HG03575 (cell line): ENCODE results near the gene OMA1.

Experiments used
- ATAC-seq: cut with Tn5 transposase; IDR thresholded peaks from one replicate; pipeline ENCODE4 v1.9.1; 2021; ENCODE audit not compliant: unreplicated experiment, insufficient number of reproducible peaks, low FRiP score; ENCODE audit errors: extremely low read depth

OMA1 gene

DNA sequence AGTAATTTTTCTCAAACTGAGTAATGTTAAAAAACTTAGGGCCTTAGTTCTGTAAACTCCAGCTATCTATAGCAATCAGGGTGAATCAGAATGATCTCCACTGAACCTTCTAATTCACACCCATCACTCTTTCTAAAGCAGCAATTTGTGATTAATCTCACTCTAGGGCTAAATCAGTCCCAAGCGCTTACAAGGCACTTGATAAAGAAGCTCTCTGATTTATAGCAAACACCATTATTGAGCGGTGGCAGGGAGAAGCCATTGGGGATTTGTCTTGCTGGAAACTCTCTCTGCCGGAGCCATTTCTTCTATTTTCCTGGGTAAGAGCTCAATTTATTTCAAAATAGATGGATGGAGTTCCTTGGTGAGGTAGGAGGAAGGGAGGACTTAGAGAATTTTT, 77.0 kb downstream of the OMA1 start:
- ATAC-seq = no peak

DNA sequence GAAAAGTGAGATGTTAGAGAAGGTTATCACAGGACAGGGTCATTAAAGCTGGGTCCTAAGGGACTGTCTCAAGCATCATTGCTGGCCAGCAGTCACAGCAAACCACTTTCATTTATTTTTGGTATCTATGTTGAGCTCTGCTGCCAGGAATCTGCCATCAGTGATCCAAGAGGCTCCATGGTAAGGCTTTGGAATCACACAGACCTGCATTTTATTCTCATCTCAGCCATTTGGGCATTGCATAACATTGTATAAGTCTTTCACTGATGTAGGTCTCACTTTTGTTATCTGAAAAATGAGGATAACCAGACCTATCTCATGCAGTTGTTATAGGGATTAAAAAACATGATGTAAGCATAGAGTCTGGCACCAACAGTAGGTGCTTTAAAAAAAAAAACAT, 77.5 kb downstream of the OMA1 start:
- ATAC-seq = no peak

GRCh38 chr1:58468612-58469011, 77.9 kb downstream of the OMA1 start:
- ATAC-seq = no peak

GRCh38 chr1:58466630-58467241, 79.8 kb downstream of the OMA1 start:
- no peak for ATAC-seq

- no peak for ATAC-seq
These were observed 80.5 kb downstream of the OMA1 start for GRCh38 chr1:58465825-58466629.

GRCh38 chr1:58465176-58465575, 81.3 kb downstream of the OMA1 start:
- ATAC-seq = no peak

GRCh38 chr1:58460469-58460868, 86.1 kb downstream of the OMA1 start:
- ATAC-seq = no peak

DNA sequence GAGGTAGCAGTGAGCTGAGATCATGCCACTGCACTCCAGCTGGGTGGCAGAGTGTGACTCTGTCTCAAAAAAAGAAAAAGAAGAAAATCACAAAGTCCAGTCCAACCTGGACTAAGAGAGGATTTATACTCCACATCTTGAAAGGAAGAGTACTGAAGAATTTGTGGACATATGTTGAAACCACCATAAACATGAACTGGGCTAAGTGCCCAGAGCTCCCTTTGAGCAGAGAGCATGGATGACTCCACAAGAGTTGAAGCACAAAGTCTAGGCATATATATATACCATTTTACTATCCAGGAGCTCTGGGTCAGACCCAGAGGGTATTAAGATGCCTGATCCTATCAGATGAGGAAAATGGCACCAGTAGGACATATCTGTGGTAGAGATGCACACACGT, 86.6 kb downstream of the OMA1 start:
- ATAC-seq = no peak

GRCh38 chr1:58457023-58457635, 89.4 kb downstream of the OMA1 start:
- no peak for ATAC-seq

DNA sequence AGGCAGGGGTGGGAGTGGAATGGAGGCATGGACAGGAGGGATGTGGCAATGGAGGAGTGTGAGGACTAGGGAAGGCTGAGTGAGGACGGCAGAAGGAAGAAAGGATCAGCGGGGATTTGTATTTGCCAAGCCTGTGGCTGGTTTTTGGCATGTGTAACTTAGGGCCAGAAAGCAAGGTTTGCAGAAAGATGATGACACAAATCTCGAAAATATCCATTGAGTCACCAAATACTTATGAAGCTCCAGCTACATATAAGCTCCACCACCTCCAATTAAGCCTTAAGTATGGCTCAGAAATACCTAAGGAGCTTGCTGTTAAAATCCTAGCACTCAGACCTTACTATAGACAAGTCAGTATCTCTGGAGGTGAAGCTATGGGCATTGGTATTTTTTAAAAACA, 90.1 kb downstream of the OMA1 start:
- no peak for ATAC-seq

DNA sequence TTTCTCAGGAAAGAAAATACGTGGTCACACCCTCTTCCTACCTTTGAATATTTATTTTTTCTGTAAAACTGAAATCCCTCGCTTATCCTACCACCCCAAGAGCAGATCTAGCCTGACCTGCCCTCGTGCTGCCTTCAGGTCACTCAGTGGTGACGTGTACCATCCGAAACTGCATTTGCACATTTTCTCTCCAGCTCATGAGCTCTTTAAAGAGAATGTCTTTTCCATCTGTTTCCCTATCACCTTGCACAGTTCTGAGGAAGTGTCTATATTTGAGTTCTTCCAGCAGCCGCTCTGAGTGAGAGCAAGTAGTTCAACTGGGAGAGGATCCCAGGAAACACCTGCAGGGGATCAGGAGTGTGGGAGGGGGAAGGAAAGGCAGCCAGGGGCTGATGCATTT, 91.7 kb downstream of the OMA1 start:
- no peak for ATAC-seq

DNA sequence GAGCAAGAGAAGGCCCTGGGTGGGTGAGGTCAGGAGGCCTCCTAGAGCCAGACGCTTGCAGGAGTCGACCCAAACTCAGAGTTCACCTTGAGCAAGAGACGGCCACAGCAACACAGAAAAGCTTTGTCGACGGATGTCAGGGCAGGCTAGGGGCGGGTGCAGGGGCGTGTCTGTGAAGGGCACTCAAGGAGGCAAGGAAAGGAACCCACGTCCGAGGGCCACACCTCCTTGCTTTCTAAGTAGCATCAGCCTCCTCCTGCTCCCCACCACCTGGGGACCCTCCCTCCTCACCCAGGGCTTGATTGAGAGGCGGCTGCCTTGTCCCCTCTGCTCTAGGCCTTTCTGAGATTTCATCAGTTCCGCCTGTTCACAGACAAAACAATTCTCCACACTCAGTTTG, 92.1 kb downstream of the OMA1 start:
- ATAC-seq = no peak

- ATAC-seq = no peak
These were observed 94.8 kb downstream of the OMA1 start for GRCh38 chr1:58451560-58452191.

DNA sequence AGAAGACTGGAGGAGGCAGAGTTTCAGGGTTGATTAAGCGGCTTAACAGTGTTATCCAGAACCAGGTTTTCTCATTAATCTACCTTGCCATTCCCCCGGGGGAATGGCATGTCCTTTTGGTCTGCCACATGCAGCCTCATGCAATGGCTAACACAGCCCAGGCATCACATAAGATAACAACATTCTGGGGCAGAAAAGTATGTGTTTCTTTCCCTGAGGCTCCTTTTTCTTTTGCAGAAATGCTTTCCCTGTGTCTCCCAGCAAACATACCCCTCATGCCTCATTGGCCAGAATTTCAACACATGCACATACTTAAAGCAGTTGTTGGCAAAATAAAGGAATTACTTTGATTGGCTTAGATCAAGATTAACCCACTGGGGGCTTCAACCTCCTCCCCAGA, 98.6 kb downstream of the OMA1 start:
- no peak for ATAC-seq

DNA sequence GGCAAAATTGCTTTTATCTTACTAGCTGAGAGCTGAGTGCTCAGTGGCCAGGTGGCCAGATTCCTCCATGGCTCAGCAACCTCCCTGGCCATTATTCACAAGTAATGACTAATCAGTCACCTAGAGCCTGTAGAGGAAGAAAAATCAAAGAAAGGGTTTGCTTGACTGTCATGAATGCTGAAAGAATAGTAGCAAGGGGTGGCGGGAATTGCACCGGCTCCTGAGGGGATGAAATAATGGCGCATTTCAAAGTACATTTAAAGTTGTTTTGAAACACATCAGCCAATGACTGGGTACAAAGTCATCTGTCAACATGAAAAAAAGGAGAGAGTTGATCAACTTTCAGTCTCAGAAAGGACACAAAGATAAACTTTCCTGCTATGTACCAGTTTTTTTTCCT, 99.5 kb downstream of the OMA1 start:
- ATAC-seq = no peak

DNA sequence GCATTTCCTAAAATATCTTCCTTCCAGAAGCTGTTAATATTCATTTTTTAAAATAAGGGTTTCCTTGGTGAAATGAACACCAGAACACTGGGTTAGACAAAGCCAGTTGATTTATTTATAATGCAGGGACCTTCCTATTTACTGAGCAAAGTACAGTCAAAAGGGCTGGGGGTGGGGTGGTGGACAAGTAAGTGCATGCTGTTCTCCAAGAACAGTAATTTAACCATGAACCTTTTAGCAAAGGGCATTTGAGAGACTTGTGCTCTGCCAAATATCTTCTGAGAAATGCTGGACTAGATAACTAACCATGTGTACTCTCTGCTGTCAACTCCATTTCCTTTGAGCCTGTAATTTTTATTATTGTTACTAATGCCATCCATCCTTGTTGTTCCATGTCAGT, 100.2 kb downstream of the OMA1 start:
- no peak for ATAC-seq

- ATAC-seq = no peak
These were observed 102.3 kb downstream of the OMA1 start for GRCh38 chr1:58443986-58444868.

DNA sequence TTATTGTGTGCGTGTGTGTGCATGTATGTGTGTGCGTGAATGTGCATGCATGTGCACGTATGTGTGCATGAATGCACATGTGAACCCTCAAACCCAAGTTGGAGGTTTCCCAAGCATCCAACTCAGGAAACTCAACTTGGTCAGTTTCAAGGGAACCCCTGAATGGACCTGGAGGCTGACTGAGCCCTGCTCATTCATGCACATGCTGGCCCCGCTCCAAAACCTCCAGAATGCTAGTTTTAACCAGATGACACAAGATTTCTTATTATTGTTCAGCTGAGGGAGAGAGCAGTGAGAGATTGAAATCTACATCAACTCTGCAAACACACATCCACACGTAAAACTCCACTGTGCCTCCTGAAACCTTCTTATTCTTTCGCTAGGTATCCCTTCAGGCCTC, 104.4 kb downstream of the OMA1 start:
- no peak for ATAC-seq

DNA sequence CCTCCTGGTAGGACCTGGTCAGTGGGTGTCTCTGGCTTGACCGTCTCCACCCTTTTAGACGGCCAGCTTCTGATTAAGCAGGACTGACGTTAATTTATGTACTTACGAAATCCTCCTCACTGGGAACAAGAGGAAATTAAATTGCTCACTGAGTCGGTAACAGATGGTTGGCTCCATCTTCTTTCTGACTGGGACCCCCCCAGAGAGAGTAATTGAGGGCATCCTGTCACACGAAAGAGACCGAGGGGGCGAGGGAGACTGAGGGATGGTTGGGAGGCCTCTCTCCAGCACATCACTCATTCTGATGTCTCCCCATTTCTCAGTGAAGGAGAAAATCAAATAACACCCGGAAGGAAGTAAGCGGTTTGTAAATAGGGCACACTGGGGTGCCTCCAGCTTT, 104.8 kb downstream of the OMA1 start:
- ATAC-seq = no peak
